Omental fat pad (tissue), 4 donors: Measurements from ENCODE around the gene ADGRG6. TPM values are rescaled to one million over a fixed set of nuclear protein-coding genes. Genes with fewer than 3 reads are reported as not detected.

ENCODE experiments used
- ATAC-seq: fragments of 150-250 bp; one replicate; pipeline ENCODE4 v1.9.1; 2016; ENCODE audit warnings: mild to moderate bottlenecking, moderate library complexity; ENCODE audit not compliant: low FRiP score
- DNase-seq: peaks from one replicate; pipeline ENCODE4 v3.0.0-alpha.2; 2019; ENCODE audit warnings: low spot score
- total RNA-seq, 4 donors: library from RNA; depleted of rRNA; stranded (reverse); fragments of >200 nt; gene quantifications; one replicate each; pipeline ENCODE4 v1.1.0, GENCODE V29; 2016
- TF ChIP-seq, protein P1 (sequence below), 3 donors: fragments of 450-650 bp; IDR thresholded peaks; one replicate each; pipeline ENCODE4 v1.5.1; 2016 to 2017; ENCODE audit warnings: antibody characterized with exemption in 3 of 3, mild to moderate bottlenecking in 3 of 3, moderate library complexity in 2 of 3

The ADGRG6 gene
- total RNA-seq, 4 donors from 2014 or later = 28.5 to 68.6 (median 42.7) TPM

DNA sequence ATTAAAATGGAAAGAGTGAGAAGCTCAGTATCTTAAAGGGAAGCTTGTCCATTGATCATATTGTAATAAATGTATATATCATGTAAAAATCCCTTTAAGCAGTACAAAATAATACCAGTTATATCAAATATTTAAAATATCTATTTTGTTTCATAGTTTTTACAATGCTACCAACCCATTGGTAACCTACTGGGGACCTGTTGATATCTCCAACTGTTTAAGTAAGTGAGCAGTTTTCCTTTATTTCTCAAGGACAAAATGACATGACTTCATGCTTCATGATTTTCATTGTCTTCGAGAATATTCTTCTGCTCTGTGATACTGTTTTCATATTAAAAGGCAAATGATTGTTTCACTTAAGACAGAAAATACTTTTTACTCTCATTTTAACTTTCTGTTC, 100.0 kb downstream of the ADGRG6 start:
- ATAC-seq (no peak), DNase-seq (no peak)
- TF ChIP-seq, protein P1, sequence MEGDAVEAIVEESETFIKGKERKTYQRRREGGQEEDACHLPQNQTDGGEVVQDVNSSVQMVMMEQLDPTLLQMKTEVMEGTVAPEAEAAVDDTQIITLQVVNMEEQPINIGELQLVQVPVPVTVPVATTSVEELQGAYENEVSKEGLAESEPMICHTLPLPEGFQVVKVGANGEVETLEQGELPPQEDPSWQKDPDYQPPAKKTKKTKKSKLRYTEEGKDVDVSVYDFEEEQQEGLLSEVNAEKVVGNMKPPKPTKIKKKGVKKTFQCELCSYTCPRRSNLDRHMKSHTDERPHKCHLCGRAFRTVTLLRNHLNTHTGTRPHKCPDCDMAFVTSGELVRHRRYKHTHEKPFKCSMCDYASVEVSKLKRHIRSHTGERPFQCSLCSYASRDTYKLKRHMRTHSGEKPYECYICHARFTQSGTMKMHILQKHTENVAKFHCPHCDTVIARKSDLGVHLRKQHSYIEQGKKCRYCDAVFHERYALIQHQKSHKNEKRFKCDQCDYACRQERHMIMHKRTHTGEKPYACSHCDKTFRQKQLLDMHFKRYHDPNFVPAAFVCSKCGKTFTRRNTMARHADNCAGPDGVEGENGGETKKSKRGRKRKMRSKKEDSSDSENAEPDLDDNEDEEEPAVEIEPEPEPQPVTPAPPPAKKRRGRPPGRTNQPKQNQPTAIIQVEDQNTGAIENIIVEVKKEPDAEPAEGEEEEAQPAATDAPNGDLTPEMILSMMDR (IDR thresholded peaks at IDR 0.05) = no peak

DNA sequence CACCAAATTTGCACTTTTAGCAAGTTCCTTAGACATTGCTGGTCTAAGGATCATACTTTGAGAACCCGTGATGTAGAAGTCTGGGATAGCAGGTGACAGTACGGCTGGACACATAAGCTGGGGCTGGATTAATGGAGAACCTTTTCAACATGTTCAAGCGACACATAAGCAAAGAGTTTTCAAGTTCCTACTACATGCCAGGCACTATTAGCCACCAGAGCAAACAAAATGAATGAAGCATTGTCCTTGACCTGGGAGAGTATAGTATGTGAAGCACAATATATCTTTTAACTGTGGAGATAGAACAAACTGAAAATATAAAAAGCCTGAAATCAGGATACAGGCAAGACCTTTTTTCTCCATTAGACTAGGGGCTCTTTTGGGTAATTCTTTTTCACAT, 102.9 kb downstream of the ADGRG6 start:
- TF ChIP-seq, protein P1 (IDR thresholded peaks at IDR 0.05) = no peak
- DNase-seq = no peak
- ATAC-seq = no peak

DNA sequence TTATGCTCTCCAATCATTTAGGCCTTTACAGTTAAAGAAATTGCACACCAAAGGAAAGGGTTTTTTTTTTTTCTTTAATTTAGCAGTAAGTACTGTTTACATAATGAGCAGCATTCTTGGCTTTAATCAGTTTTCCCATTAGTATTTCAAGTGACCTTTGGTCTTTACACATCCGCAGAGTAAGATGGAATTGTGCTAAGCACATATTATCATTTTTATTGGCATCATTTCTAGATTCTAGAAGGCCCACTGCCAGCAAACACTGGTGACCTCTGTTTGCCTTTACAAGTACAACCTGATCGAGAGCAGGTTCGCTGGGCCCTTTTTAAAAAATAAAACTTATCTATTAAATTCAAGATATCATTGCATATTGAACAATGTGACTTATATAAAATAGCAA, 104.3 kb downstream of the ADGRG6 start:
- TF ChIP-seq, protein P1 (IDR thresholded peaks at IDR 0.05) = no peak
- DNase-seq = no peak
- ATAC-seq = no peak

DNA sequence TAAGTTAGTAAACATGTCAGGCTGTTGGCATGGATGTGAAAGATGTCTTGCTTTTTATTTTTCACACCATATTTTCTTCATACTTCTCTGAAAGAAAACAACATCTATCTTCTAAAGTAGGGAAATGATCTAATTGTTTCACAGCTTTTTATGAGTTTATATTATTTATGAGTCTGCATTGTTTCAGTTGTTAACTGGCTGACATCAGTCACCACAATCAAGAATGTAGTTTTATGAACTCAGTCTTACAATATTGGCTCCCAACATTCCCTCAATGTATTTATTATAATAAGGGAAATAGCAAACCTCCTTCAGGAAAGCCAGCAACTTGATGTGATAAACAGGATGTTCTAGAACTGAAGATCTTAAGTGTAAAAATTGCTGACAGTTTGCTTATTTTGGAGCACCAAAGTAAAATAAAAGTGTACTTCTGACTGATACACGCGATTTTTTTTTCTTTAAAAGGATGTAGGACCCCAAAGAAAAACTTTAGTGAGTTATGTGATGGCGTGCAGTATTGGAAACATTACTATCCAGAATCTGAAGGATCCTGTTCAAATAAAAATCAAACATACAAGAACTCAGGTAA, 106.0 kb downstream of the ADGRG6 start:
- DNase-seq (no peak), ATAC-seq (no peak)
- TF ChIP-seq, protein P1 (IDR thresholded peaks at IDR 0.05) = no peak

DNA sequence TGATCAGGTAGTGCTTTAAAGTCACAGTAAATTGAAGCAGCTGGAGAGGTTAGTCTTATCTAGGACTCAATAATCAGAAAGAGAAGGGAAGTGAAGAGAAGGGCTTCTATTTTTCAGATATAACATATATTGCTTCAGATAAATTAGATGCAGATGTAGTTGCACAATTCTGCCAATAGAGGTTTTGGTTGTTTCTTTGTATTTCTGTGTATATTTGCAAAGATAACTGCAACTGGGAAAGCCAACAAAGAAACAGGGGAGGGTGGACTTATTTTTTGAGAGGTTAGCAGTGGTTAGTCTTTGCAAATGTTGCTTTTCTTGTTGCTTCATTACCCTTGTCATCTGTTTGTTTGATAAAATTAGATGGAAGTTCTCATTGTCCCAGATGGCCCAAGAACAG, 106.6 kb downstream of the ADGRG6 start:
- no peak for ATAC-seq
- TF ChIP-seq, protein P1 (IDR thresholded peaks at IDR 0.05) = no peak
- DNase-seq = no peak

DNA sequence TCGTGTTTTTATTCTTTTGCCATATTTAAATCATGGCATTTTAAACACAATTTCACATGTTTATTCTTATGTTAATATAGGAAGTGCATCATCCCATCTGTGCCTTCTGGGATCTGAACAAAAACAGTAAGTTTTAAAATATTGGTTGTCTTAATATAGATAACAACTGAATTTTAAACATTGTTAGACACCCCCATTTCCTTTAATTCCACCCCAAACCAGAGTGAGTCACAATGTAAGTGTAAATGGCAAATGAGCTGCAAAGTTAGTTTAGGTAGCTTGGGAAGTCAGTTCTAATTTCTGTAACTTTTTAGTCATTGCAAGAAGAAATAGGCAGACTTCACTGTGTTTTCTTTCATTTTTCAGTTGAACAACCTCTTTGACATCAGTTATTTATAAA, 108.0 kb downstream of the ADGRG6 start:
- no peak for ATAC-seq
- TF ChIP-seq, protein P1 (IDR thresholded peaks at IDR 0.05) = no peak
- no peak for DNase-seq

DNA sequence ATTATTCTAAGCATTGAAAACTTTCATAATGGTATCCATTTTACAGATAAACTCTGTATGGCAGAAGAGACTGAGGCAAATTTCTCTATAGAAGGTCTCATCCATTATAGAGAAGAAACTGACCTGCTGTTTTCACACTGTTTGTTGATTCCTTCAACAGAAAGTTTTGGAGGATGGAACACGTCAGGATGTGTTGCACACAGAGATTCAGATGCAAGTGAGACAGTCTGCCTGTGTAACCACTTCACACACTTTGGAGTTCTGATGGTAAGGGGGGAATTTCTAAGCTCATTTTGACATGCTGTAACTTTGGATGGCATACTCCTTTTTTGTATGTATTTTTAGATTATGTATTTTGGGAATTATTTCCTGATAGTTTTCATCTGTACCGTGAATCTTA, 109.3 kb downstream of the ADGRG6 start:
- no peak for ATAC-seq
- TF ChIP-seq, protein P1 (IDR thresholded peaks at IDR 0.05) = no peak
- no peak for DNase-seq
